Measurements from ENCODE around the gene RASSF6.

GRCh38 chr4:73620115-73620792 lies at the start of gene RASSF6:
- TF ChIP-seq CTCF (IDR thresholded peaks at IDR 0.05; ENCODE audit: low read depth, low read length, poor library complexity, severe bottlenecking) = no peak
- TF ChIP-seq EZH2phosphoT487 (IDR thresholded peaks at IDR 0.05; ENCODE audit: borderline replicate concordance, low read length) = no peak

Data from DOHH2 (cell line).